GM18498 (cell line): ENCODE measurements around the gene RPL15.
A peak's percentile ranks its signal among the peaks of the same experiment; 100 is the strongest.

Experiments
- ATAC-seq: cut with Tn5 transposase; IDR thresholded peaks from one replicate; pipeline ENCODE4 v1.9.1; 2021; ENCODE audit warnings: mild to moderate bottlenecking, moderate library complexity; ENCODE audit not compliant: unreplicated experiment

Gene RPL15

DNA sequence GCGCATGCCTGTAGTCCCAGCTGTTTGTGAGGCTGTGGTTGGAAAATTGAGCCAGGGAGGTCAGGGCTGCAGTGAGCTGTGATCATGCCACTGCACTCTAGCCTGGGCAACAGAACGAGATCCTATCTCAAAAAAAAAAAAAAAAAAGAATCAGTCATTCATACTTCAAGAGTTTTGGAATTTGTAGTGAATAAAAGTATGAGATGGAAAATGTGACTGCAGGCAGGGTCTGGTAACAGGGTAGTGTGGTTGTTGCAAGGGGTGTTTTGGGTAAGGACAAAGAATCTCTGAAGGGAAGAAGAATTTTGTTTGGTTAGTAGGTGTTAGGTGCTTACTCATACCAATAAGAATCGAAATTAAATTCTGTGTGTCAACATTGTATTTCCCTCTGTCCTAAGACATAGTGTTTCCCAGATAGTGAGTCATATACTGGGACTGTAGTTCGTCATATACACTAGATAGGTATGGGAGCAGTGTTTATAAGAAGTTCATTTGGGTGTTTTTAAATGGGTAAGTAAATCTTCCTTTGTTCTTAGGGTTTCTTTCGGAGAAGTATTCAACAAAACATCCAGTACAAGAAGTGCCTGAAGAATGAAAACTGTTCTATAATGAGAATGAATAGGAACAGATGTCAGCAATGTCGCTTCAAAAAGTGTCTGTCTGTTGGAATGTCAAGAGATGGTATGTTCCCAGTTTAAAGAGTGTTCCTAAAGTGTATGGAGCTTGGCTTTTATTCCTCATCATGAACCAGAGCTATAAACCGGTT is 42.4 kb downstream of the RPL15 start:
- peak; percentile 45 for ATAC-seq

DNA sequence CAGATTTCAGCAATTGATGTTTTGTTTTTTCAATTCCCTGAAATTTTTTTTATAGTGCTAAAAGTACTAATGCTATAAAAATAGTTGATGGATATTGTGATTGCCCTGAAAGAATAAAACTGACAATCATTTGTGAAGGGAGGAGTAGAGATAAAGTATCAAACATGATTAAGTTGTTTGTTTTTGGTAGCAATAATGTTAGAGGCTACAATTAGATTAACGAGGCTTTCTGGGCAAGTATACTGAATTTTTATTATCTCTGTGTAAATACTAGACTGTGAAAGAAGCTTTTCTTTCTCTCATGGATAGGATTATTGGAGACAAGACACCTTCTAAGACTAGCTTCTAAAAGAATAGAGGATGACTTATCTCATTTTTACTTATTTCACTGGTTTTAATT is 43.7 kb downstream of the RPL15 start:
- no peak for ATAC-seq

DNA sequence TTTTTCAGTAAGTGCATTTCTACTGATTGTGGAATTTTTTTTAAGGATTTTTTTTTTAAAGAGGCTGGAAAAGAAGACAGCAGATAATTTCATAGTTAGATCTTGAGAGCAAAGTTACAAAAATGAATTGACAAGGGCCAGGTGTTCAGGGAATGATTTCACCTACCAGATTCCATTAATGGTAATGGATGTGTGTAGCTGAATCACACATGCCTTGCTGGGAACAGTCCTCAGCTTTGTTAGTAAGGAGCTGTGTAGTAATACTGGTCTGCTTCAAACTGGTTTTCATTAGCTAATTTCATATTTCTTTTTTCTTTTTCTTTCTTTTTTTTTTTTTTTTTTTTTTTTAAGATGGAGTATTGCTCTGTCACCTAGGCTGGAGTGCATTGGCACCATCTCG is 44.1 kb downstream of the RPL15 start:
- ATAC-seq: no peak

DNA sequence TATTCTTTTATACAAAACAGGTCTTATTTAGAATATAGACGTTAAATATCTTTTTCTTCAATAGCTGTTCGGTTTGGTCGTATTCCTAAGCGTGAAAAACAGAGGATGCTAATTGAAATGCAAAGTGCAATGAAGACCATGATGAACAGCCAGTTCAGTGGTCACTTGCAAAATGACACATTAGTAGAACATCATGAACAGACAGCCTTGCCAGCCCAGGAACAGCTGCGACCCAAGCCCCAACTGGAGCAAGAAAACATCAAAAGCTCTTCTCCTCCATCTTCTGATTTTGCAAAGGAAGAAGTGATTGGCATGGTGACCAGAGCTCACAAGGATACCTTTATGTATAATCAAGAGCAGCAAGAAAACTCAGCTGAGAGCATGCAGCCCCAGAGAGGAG is 45.0 kb downstream of the RPL15 start:
- no peak for ATAC-seq

DNA sequence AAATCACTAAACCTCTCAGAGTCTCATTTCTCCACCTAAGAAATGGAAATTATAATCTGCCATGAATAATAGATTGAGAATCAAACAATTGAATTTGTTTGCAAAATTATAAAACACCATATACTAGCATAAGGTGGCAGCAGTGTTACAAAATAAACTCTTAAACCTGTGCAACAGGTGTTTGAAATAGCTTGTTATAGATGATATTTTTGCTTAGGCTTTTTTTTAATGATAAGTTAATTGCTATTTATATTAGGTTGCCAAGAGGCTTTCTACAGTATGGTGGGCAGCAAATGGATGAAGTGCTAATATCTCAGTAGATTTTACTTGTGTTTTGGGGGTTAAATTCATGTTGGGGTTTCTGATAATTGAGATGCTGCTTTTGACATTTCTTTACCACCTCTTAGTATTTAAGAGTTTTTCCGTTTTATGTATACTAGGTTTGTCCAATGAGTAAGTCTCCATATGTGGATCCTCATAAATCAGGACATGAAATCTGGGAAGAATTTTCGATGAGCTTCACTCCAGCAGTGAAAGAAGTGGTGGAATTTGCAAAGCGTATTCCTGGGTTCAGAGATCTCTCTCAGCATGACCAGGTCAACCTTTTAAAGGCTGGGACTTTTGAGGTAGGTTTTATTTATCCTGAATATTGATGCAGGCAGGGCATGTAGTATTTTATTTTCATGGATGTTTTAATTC is 47.8 kb downstream of the RPL15 start:
- ATAC-seq: no peak

DNA sequence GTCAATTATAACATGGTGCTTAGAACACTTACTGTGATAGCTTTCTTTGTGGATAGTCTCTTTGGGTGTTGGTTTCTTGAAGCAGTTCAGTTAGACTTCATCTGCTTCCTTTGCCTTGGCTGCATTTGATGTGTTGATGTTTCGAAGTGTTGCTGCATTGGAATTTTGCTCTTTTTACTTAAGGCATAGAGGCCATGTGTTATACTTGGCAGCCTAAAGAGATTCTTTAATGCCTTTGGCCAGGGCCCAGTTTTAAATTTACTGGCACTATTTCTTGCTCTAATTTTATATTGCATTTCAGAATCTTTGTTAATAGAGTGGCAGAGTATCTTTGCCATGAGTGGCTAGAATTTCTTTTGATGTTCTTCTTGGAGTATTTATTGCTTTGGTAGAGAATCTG is 49.4 kb downstream of the RPL15 start:
- no peak for ATAC-seq

DNA sequence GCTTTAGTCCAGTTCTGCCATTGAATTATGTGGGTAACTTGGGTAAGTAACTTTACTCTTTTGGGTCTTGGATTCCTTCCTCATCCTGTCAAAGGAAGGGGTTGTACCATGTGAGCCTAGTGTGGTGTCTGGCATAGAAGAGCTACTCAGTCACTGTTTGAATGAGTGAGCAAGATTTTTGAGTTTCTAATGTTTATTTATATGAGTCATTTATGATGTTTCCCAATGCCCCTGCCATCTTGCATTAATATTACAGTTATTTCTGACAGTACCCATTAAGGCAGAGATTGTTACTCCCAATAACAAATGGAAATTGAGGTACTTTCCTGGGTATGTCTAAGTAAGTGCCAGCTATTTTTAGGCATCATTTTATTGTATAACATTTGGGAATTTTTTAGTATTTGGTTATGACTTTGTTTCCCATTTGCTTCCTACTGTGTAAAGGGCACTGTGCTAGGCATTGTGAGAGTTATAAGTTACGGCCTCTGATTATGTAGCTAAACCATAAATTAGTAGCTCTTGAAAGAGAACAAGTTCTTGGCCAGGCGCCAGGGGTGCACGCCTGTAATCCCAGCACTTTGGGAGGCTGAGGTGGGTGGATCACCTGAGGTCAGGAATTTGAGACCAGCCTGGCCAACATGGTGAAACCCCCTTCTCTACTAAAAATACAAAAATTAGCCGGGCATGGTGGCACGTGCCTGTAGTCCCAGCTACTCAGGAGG is 51.7 kb downstream of the RPL15 start:
- ATAC-seq: no peak

DNA sequence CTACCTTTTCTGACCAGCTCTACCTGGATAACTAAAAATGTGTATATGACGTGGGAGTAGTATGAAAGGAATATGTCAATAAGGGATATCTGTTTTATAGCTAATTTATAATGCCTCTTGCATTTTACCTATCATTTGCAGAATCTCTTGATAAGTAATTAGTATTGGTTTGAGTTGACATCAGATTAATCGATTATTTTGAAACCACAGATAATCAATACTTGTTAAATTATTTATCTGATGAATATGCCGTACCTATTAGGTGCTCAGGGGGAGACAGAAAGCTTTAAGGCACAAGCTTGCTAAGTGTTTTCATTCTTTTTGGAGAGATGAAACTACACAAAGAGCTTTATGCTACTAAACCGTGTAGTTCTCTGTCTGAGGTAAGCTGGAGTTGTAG is 52.5 kb downstream of the RPL15 start:
- no peak for ATAC-seq
